Kidney (tissue), 14 donors: ENCODE measurements around the gene TTLL11. TPM values are rescaled to one million over a fixed set of nuclear protein-coding genes. Genes with fewer than 3 reads are reported as not detected.

Experiments
- DNase-seq, 5 donors: peaks; one replicate each; pipeline ENCODE4 v3.0.0-alpha.2; 2013 to 2020
- FAIRE-seq: peaks from 2 replicates; lab custom pipeline; 2012; peaks lifted over from hg19 to GRCh38; lab: Jason Lieb, UNC
- H3K27ac ChIP-seq, 2 donors: one replicate each; pipeline ENCODE4 v1.7.0; 2013; ENCODE audit warnings: low read depth in 2 of 2, low read length in 2 of 2, inconsistent platforms in 1 of 2
- H3K27me3 ChIP-seq: one replicate; pipeline ENCODE4 v1.7.1; 2013; ENCODE audit warnings: low read length, inconsistent platforms; ENCODE audit not compliant: control insufficient read depth, insufficient read depth
- H3K36me3 ChIP-seq, 3 donors: one replicate each; pipeline versions ENCODE4 v1.7.0 to v1.7.1; 2013; ENCODE audit warnings: low read length in 3 of 3, control low read depth in 1 of 3, inconsistent platforms in 1 of 3; ENCODE audit not compliant: insufficient read depth in 3 of 3, control insufficient read depth in 2 of 3
- H3K4me1 ChIP-seq, 3 donors: one replicate each; pipeline versions ENCODE4 v1.7.0 to v1.7.1; 2013; ENCODE audit warnings: low read length in 3 of 3, inconsistent platforms in 1 of 3, low read depth in 1 of 3; ENCODE audit not compliant: control insufficient read depth in 2 of 3, insufficient read depth in 2 of 3
- H3K4me3 ChIP-seq, 3 donors: one replicate each; pipeline versions ENCODE4 v1.7.0 to v1.8.1; 2013; ENCODE audit warnings: low read length in 3 of 3, control low read depth in 1 of 3, inconsistent platforms in 1 of 3
- H3K9ac ChIP-seq, 3 donors: one replicate each; pipeline versions ENCODE4 v1.7.0 to v1.7.1; 2013; ENCODE audit warnings: low read length in 3 of 3, control low read depth in 1 of 3, inconsistent platforms in 1 of 3
- H3K9me3 ChIP-seq, 3 donors: one replicate each; pipeline versions ENCODE4 v1.7.0 to v1.7.1; 2013; ENCODE audit warnings: low read length in 3 of 3, control low read depth in 1 of 3, inconsistent platforms in 1 of 3; ENCODE audit not compliant: control insufficient read depth in 2 of 3, insufficient read depth in 1 of 3
- intact Hi-C: fragments of 100-400 bp; cut with DNase I; formaldehyde crosslinking; loops from one replicate; pipeline ENCODE4 v1.11.1; 2022
- polyA plus RNA-seq: library from polyadenylated mRNA; stranded (reverse); fragments of 350-450 nt; fragmentation: Illumina TruSeq; extraction: RNeasy Lipid Tissue Mini Kit (QIAGEN cat#74804); gene quantifications from one replicate; pipeline ENCODE4 v1.2.3, GENCODE V29; 2014; ENCODE audit warnings: low read depth, low replicate concordance; ENCODE audit not compliant: insufficient read depth
- total RNA-seq: library from RNA; stranded (reverse); fragmentation: NEBNext Ultra II Directional; extraction: Animal tissue kit (Norgen Biotek cat#: 25700); gene quantifications from one replicate; pipeline ENCODE4 v1.2.1, GENCODE V29; 2021
- TF ChIP-seq, protein P1 (sequence below): IDR thresholded peaks from 3 replicates; pipeline ENCODE4 v1.5.1; 2012; ENCODE audit warnings: mild to moderate bottlenecking, moderate library complexity, borderline replicate concordance; ENCODE audit not compliant: insufficient read depth; ENCODE audit errors: extremely low read depth
- donor health status: control.
- donor health status: control.
- donor health status: control.
- donor health status: control.
- donor health status: control.
- donor health status: DM: yes; HTN: yes; CAD: no.
- donor health status: Normal renal cell carcinoma (clear cell type).

TTLL11 gene
- total and polyA plus RNA-seq, 2 donors from 2014 or later, result 2.3 to 10.0 TPM

DNA sequence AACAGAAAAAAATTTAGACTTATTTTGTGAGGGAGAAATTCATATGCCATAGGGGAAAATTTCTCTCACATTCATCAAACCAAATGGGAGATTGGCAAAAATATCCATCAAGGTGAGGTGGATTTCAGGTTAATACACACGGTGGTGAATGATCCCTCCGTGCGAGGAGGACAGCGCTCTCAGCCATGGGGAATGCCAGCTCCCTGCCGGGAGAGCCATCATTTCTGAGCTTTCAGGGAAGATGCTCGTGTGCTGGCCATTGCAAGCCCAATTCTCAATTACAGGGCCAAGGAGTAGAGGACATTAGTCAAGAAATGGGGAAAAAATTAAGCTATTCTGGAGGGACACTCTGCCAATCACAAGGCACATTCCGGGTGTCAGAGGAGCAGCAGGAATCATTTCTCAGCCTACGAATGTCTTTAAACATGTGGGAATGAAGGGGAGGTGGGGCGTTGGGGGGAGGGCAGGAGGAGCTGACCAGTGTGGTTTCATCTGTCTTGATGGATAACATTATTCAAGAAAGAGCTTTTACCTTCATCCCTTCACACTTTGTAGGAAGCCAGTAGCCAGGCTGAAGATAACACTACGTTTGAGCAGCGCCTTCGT lies 276.2 kb downstream of the TTLL11 start:
- Histone ChIP-seq H3K4me1 (no peaks in the 10 kb centered on the region), H3K4me3 (no peak overlapping the region), H3K27me3 (no peaks in the 10 kb centered on the region), H3K27ac (no peak overlapping the region), H3K36me3 (no peaks in the 10 kb centered on the region), H3K9me3 (no peaks in the 10 kb centered on the region), H3K9ac (no peak overlapping the region)
- TF ChIP-seq, protein P1, sequence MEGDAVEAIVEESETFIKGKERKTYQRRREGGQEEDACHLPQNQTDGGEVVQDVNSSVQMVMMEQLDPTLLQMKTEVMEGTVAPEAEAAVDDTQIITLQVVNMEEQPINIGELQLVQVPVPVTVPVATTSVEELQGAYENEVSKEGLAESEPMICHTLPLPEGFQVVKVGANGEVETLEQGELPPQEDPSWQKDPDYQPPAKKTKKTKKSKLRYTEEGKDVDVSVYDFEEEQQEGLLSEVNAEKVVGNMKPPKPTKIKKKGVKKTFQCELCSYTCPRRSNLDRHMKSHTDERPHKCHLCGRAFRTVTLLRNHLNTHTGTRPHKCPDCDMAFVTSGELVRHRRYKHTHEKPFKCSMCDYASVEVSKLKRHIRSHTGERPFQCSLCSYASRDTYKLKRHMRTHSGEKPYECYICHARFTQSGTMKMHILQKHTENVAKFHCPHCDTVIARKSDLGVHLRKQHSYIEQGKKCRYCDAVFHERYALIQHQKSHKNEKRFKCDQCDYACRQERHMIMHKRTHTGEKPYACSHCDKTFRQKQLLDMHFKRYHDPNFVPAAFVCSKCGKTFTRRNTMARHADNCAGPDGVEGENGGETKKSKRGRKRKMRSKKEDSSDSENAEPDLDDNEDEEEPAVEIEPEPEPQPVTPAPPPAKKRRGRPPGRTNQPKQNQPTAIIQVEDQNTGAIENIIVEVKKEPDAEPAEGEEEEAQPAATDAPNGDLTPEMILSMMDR, result no peak
- FAIRE-seq (no peak), DNase-seq (no peak)
- intact Hi-C loops, result no loop called here

DNA sequence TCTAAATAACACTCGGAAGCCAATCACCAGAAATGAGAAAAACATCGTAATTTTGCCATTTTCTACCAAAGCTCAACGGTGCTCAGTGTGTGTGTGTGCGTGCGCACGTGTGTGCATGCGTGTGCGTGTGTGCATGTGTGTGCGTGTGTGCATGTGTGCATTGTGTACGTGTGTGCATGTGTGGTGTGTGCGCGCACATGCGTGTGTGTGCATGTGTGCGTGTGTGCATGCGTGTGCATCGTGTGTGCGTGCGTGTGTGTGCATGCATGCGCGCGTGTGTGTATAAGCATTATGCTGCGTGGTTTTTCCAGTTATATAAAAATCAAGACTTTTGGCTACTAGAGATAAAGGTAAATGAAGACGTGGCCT lies 276.7 kb downstream of the TTLL11 start:
- Histone ChIP-seq H3K4me3 (no peak overlapping the region), H3K36me3 (no peaks in the 10 kb centered on the region), H3K27ac (no peak overlapping the region), H3K9me3 (no peaks in the 10 kb centered on the region), H3K9ac (no peak overlapping the region), H3K27me3 (no peaks in the 10 kb centered on the region), H3K4me1 (no peaks in the 10 kb centered on the region)
- DNase-seq (no peak), FAIRE-seq (no peak)
- TF ChIP-seq, protein P1, result no peak
- intact Hi-C loops, result no loop called here

DNA sequence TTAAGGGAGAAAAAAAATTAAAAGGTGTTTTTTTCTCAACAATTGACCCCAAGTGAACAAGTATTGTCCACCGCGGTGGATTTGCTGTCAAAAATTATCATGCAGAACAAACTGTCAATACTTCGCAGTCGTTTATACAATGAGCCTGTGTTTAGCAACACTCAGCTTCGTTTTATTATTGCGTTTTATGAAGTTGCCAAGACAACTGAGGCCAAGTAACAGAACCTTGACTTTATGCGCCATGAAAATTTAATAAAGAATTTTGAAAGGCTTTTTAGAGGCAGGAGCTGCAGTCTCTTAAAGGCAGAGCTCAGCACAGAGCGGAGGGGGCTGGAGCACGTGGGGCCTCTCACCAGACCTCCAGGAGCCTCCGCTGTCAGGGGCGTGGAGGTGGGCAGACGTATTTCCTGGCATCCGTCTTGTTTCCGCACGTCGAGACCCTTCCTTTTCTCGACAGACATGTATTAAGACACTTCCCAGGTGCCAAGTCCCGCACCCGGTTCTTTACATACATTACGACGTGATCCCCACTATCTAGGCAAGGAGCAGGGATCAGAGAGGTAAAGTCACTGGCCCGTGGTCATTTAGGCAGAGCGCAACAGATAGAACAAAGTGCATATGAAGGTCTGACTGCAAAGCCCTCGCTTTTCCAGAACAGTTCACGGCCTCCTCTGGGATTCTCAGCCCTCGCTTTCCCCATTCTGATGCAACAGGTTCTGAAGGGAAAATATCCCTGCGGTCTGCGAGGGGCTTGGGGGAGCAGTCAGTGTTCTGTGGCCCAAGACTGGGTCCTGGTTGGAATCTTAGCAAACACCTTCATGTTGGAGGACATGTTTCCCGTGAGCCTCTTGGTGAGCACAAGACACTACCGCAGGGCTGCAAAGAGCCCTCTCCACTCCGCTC lies 277.3 kb downstream of the TTLL11 start:
- H3K27me3 ChIP-seq, result no peaks in the 10 kb centered on the region
- intact Hi-C loops, result no loop called here
- TF ChIP-seq, protein P1, result no peak
- FAIRE-seq (no peak), DNase-seq (peak in 1 of 5 donors; percentile 37)
- no peaks in the 10 kb centered on the region for H3K9me3 ChIP-seq
- H3K27ac ChIP-seq, result no peak overlapping the region
- H3K4me1 ChIP-seq, result no peaks in the 10 kb centered on the region
- no peaks in the 10 kb centered on the region for H3K36me3 ChIP-seq
- H3K9ac ChIP-seq, result no peak overlapping the region
- no peak overlapping the region for H3K4me3 ChIP-seq
